NT2/D1 (cell line): ENCODE results near the gene GRAP.

Experiments
- SUZ12 ChIP-seq: IDR thresholded peaks from 2 replicates; pipeline ENCODE4 v1.6.1; 2011; ENCODE audit not compliant: insufficient read length, insufficient read depth; ENCODE audit errors: extremely low read depth
- YY1 ChIP-seq: IDR thresholded peaks from 2 replicates; pipeline ENCODE4 v1.6.1; 2011; ENCODE audit not compliant: insufficient read length, insufficient read depth
- ZNF274 ChIP-seq: IDR thresholded peaks from 2 replicates; pipeline ENCODE4 v1.6.1; 2011; ENCODE audit warnings: mild to moderate bottlenecking, low read depth, low read length

DNA sequence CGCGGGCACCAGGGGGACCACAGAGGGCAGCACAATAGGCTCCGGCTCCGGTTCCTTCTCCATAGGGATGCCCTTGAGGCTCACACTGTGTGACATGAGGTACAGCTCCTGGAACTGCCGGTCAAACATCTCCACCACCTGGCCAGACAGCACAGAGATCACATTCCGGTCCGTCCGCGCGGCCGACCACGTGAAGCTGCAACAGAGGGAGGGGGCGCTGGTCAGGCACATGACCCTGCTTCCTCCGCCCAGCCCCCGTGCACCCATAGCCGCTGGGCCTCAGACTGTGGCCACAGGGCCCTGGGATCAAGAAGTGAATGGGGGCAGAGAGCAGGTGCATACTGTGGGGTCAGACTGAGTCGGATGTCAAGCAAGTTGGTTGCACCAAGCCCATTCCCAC lies 68.1 kb downstream of the GRAP start:
- TF ChIP-seq ZNF274 (no peak), YY1 (no peak), SUZ12 (no peak)
